EL (cell line): ENCODE data around the gene PEX16.
"Not testable (repeated sequence)": the region's sequence is repeated elsewhere in the genome, so short reads cannot be mapped to it uniquely, and the experiment has no call there.

Experiments used
- DNase-seq: peaks from one replicate; pipeline ENCODE4 v3.0.0-alpha.2; 2016

PEX16 gene

DNA sequence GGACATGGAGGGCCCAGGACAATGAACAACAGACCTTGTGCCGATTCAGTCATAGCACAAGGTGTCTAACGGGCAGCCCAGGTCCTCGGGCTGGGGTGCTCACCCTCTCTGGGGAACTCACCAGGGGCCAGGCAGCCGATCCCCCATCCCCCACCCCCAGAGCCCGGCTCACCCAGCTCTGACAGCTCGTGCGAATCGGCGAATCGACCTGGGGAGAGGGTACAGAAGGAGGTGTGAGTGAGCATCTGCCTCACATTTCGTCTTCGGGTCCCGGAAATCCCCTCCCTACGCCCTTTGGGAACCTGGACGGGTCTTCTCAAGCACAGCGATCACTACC is 423 bp downstream of the PEX16 start:
- no peak for DNase-seq

DNA sequence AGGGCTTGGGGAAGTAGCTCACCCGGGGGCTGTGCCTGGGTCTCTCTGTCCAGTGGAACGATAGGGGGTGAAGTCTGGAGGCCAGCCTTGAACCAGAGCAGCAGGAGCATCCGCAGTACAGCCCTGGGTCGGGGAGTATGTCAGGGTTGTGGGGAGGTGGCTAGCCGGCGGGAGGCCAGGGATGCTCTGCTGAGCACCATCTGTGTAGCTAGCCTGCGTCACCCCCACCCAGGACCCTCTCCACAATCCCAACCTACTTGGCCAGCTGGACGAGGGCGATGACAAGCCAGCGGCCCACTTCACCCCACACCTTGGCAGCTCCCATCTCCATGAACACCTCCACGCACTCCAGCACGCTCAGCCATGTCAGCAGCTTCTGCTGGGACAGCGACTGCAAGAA is 2.2 kb downstream of the PEX16 start:
- DNase-seq: no peak

DNA sequence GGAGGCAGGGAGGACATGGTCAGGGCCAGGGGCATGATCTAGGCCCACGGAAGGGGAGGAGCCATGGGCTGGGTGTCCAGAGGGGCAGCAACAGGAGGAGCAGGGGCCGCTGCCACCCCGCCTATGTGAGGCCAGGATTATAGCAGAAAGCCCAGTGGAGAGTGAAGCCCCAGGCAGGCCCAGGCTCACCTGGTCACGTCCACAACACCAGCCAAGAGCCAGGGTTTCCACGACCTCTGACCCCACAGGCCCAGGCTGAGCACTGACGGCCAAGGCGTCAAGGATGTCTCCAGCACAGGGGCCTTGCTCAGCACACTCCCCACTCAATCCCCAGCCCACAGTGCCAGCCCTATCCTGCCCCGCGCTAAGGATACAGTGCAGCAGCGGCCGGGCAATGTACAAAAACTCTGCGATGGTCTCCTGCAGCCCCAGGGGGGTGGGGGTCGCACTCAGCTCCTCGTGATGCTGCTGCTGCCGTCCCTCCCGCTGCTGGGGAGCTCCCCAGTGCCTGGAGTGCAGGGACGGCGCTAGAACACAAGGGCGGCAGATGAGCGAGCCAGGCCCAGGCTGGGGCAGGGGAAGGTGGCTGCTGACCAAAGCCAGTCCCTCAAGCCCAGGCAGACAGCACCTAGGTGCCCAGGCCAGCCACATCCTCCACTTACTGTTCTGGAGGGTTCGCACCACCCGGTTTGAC is 3.6 kb downstream of the PEX16 start:
- no peak for DNase-seq

DNA sequence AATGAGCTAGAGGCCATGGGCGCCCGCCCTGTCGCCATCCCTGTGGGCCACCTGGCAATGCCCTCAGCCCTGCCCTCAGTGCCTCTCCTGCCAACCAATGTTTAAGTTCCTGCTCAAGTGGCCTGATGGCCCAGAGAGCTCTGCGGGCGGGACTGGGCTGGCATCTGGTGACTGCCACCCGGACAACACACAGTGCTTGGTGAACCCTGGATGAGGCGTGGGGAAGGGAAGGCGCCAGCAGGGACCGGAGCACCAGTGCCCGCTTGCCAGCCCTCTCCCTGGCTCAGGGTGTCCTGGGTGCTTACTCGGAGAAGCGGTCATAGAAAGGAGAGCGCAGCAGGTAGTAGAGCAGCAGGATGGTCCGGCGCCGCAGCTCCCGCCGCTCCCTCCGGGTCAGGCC is 4.2 kb downstream of the PEX16 start:
- DNase-seq: no peak

DNA sequence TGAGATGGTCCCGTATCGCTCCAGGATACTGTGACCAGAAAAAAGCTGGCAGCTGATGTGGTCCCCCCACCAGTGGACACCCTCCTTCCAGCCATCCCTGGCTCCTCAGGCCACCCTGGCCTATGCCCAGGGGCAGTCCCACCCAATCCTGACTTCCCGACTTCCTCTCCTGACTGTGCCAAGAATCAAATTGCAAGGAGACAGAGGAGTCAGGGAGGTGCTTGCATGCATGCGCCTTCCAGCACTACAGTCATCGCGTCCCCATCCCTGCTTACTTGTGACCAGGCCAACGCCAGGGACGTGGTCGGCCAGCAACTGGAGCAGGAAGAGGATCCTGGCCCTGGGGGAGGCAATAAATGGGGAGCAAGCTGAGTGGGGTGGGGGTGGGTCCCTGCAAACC is 7.1 kb downstream of the PEX16 start:
- DNase-seq: no peak

DNA sequence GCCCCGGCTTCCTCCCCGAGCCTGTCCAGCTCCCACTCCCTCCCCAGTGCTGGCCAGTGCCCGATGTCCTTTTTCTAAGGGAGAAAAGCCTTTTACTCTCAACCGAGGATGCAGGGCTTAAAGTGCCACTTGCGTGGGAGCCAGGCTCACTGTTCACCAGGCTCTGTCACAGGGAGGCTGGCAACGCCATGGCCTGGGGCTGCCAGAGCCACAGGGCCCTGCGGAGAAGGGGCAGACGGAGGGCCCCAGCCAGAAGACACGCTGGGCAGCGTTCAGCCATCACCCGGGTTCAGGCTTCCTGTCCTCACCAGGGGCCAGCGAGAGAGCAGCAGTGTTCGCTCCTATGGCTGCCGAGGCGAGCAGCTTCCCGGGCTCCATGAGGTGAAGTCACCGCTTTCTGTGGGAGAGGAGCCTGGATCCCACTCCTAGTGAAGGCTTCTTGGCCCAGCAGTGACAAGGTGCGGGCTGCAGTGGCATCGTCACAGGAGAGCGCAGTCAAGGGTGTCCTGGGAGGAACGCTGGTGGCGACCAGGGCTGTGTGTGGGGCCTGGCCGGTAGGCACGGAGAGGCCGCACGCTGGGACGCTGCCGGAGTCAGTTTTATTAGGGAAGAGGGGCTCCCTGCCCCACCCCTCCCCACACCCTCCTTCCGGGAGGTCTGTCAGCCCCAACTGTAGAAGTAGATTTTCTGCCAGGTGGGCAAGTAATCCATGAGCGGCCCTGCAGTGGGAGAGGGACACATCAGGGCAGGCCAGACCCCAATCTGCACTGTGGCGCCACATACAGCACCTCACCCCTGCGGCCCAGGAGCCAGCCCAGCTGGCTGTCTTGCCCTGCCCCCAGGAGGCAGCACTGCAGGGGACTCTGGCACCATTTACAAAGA is 7.8 kb downstream of the PEX16 start:
- no peak for DNase-seq

DNA sequence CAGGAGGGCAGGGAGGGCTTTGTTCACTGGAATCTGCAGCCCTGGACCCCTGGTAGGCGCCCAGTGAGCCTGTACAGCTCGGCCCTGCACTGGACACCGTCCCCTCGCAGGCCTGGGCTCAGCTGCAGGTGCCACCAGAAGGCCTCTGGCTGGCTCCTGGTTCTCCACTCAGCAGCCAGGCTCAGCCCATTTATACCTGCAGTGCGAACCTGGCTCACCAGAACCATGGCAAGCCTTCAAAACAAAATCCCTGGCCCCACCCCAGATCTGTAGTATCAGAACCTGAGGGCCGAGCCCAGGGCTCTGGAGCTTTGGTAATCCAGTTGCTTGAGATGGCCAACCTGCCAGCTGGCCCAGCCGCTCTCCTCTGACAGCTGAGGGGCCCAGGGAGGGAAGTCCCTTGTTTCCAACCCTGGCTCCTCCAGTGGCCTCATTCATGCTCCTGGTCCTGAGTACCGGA is 9.7 kb downstream of the PEX16 start:
- DNase-seq: no peak

DNA sequence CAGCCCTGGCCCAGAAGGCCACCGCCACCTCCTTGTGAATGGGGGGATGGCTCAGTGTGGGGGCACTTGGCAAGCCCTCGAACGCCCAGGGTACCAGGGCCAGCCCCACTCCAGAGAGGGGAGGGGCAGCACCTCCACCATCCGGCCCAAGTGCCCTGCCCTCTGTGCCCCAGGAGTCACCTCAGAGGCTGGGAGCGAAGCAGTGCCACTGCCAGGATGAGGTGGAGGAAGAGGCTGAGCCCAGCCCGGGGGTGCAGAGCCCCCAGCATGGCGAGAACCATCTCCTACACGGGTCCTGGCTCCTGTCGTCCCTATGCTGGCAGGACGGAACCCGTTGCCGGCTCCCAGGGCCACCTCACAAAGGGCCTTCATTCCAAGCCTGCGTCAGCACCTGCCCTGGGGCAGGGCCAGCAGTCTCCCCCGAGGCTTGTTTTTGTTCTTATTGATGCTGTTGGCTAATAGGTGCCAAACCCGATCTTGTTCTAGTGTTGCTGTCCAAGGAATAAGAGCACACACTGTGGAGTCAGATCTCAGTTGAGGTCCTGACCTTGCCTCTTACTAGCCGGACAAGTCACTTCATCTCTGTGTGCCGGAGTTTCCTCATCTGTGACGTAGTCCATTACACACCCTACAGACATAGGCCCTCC is 10.6 kb downstream of the PEX16 start, which contains the start of gene FREY1:
TSS of gene FREY1 (minus strand) at position 307 of the 647 bp plus-strand sequence. CDS start at position 281, 26 bp downstream.
- DNase-seq: no peak

DNA sequence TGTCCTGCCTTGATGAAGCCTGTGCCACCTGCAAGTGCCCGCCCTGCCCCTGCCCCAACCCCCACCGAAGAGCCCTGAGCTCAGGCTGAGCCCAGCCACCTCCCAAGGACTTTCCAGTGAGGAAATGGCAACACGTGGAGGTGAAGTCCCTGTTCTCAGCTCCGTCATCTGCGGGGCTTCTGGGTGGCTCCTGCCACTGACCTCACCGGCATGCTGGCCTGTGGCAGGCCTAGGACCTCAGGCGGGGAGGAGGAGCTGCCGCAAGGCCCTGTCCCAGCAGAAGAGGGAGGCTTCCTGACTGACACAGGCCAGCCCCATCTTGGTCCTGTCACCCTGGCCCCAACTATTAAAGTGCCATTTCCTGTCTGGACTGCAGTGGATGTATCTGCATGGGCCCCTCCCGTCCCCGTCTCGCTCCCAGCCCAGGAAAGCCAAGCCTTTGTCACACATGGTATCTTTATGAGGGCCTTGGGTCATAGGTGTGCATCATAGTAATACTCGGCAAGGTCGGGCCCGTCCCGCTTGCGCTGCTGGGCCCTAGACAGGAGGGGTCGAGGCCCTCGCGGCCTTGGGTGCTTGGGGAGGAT is 11.5 kb downstream of the PEX16 start:
- DNase-seq: no peak

DNA sequence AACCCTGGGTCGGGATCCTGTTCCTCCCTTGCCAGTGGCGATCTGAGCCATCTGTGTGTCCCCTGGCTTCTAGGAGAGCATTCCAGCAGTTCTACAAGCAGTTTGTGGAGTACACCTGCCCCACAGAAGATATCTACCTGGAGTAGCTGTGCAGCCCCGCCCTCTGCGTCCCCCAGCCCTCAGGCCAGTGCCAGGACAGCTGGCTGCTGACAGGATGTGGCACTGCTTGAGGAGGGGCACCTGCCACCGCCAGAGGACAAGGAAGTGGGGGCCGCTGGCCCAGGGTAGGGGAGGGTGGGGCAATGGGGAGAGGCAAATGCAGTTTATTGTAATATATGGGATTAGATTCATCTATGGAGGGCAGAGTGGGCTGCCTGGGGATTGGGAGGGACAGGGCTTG is 12.1 kb downstream of the PEX16 start:
- not testable (repeated sequence) for DNase-seq

DNA sequence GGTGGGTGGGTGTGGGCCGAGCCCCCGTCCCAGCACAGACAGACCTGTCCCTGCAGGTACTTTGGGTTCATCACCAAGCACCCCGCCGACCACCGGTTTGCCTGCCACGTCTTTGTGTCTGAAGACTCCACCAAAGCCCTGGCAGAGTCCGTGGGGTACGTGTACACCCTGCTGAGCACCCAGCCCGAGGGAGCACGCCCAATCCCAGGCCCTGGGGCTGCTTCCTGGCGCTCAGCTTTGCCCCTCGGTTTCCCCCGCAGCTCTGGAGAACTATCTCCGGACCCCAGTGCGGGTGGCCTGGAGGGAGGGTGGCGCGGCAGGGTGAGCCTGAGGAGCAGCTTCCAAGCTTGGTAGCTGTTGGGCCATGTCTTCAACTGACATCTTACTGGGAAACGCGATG is 12.6 kb downstream of the PEX16 start:
- DNase-seq: no peak

DNA sequence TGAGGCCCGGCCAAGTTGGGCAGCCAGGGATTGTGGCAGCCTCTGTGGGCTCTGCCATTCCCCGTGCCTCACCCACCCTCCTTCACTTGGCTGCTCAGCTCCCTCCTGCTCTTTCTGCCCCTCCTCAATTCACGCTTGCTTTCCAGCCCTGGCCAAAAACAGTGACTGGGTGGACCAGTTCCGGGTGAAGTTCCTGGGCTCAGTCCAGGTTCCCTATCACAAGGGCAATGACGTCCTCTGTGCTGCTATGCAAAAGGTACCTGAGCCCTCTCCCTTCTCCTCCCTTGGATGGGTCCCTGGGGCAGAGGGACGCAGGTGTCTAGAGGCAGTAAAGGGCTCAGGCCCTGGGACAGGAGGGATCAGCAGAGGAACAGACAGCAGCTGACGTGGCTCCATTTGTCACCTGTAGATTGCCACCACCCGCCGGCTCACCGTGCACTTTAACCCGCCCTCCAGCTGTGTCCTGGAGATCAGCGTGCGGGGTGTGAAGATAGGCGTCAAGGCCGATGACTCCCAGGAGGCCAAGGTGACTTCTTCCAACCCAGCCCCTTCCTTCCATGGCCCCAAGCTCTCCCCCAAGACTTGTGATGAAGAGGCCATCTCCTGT is 13.3 kb downstream of the PEX16 start:
- DNase-seq: no peak

DNA sequence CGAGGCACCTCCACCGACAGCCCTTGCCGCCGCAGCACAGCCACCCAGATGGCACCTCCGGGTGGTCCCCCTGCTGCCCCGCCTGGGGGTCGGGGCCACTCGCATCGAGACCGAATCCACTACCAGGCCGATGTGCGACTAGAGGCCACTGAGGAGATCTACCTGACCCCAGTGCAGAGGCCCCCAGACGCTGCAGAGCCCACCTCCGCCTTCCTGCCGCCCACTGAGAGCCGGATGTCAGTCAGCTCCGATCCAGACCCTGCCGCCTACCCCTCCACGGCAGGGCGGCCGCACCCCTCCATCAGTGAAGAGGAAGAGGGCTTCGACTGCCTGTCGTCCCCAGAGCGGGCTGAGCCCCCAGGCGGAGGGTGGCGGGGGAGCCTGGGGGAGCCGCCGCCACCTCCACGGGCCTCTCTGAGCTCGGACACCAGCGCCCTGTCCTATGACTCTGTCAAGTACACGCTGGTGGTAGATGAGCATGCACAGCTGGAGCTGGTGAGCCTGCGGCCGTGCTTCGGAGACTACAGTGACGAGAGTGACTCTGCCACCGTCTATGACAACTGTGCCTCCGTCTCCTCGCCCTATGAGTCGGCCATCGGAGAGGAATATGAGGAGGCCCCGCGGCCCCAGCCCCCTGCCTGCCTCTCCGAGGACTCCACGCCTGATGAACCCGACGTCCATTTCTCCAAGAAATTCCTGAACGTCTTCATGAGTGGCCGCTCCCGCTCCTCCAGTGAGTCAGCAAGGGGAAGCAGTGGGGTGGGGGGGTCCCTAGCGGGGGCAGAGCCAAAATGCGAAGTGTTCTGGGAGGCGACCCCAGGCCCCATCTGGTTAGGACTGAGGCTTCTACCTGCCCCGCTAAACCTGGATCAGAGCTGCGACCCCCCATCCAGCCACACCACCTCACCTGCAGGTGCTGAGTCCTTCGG is 15.0 kb downstream of the PEX16 start:
- no peak for DNase-seq

DNA sequence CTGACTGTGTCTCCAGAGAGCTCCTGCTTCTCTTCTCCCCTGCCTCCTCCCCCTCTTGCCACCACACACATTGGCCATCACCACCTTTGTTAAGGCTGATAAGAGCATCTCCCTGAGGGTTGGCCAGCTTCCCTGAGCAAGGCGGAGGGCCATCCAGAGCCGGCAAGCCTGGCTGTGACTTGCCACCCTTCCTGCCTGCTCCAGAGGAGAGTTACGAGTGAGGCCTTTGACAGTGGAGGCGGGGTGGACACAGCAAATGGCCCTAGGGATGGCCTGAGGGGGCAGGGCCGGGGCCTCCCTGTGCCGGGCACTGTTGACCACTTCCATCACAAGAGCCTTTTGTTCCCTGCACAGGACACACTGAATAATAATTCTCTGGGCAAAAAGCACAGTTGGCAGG is 16.1 kb downstream of the PEX16 start:
- DNase-seq: no peak

DNA sequence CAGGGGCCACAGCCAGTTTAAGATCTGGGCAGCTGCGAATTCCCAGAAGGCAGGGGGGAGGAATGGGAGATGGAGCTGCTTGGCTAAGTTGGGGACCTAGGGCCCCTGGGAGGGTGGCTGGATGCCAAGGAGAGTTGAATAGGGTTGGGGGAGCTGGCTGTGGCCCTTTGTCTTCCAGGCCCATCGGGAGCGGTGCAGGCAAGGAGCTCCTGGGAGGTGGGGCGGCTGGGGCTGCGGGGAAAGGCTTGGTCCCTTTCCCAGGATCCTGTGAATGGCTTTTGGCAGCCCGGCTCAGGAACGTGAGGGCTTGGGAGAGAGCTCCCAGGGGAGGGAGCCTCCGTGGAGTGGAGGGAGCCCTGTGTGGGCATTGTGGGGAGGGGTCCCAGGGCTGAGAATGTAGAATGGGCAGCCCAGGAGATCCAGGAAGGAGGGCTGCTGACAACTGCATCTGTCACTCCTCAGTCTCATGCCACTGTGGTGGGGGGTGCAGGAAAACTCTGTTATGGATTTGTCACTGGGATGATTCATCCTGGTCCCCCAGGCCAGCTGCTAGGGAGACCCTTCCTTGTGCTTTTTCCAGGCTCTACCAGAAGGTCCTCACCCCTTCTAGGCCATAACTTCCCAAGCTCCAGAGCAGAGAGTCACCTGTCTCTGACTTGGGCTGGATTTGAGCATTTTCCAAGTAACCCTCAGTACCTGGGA is 16.6 kb downstream of the PEX16 start:
- no peak for DNase-seq

DNA sequence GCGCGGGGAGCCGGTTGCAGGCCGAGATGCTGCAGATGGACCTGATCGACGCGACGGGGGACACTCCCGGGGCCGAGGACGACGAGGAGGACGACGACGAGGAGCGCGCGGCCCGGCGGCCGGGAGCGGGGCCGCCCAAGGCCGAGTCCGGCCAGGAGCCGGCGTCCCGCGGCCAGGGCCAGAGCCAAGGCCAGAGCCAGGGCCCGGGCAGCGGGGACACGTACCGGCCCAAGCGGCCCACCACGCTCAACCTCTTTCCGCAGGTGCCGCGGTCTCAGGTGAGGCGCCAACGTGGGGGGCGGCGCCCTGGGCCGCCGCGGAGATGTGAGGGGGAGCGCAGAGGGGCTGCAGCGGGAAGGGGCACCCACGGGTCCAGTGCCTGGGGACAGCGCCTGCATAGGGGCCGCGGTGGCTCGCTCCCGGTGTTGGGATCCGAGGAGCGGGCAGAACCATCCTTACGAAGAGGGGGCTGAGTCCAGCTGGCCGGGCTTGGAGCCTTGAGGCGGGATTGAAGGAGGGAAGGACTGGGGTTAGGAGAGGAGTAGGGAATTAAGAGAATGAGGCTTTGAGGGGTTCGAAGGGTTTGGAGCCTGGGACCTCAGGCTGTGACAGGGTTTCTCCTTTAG is 17.4 kb downstream of the PEX16 start:
- peak; percentile 27 for DNase-seq

DNA sequence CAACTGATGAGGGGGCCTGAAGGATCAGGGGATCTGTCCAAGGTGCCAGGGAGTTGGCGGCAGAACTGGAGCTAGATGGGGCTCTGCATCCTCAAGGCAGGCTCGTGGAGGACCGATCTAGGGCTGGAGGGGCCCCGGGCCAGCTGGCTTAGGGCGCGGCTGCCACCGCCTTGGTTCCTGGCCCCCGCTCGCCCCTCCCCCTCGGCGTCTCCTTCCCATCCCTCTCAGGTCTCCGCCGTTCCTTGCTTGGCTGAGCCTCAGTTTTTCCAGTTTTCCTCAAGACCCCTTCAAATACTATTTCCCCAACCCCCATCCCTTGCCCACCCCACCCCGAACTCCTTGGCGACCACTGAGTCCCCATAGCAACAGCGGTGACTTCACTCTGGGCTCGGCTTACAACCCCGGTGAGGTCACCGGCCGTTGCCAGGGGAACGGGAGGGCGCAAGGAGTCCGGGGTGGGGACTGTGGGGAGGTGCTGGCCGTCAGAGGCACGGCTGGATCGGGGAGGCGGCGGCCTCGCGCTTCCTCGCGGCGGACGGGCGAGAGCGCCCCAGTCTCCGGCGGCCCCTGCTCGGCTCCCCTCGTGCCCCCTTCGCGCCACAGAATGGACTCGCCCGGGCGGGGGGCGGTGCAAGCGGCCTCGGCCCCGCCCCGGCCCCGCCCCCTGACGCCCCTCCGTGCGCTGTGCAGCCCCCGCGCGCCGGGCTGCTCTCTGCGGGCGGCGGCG is 18.1 kb downstream of the PEX16 start:
- peak; percentile 91 for DNase-seq

DNA sequence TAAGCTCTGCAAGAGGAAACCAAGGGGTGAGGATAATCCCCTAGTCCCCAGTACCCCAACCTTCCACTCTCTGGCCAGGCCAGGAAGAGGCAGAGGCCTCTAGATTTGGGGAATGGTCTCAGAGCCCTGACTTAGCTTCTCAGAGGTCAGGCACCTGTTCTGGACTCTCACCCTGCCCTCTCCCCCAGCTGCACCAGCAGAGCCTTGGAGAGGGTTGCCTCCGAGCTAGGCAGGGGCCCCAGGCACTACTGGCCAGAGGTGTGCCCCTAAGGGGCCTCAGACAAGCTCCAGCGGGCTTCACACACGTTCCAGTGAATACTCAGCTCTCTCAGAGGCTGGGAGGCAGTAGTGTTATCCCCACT is 18.6 kb downstream of the PEX16 start:
- no peak for DNase-seq

DNA sequence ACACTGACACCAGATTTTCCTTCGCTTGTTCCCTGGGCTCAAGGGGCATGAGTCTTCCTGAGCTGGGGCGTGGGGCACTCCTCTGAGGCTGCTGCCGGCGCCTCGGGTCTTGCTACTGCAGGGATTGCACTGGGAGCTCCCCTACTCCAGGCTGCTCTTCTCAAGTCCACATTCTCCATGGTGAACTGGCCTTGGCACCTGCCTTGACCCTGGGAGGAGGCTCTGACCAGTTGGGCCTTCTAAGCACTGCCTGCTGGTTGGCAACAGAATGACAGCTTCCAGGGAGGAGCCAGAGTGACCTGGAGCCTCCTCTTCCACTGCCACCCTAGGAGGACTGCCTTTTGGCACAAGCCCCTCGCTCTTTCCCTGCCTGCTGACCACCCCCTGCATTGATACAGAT is 20.1 kb downstream of the PEX16 start:
- DNase-seq: no peak

DNA sequence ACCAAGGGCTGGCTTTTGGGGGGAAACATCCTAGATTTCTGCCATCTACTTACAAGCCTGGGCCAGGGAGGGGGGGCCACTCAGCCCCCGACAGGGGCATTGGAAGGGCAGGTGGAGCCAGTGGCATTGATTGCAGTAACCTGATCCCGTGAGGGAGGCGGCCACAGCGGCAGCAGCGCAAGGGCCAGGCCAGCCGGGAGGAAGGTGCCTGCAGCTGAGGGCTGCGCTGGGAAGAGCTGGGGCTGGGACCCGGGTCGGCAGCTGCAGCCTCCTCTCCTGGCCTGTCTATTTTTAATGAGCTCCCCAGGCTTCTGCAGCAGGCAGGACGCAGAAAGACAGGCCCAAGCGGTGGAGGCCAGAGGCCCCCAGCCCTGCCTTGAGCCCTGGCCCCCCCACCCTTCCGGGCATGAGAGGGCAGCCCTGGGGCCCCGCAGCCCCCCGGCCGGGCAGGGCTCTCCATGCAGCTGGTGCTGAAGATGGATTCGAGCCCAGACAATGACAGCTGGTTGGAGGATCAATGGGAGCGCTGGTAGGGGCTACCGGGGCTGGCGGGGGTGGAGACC is 21.2 kb downstream of the PEX16 start:
- no peak for DNase-seq
